T-cell (primary cell): ENCODE measurements around the gene HLA-DRA. TPM values are rescaled to one million over a fixed set of nuclear protein-coding genes. Genes with fewer than 3 reads are reported as not detected.

Experiments used
- ATAC-seq, 4 experiments: fragments of 200-7000 bp in 3 of 4; fragments of 150-1000 bp in 1 of 4; cut with Tn5 transposase; replicated peaks in 1 of 4; 1 replicate in 3 of 4; 2 replicates in 1 of 4; pipeline ENCODE4 v1.10.0; 2021; ENCODE audit warnings: moderate library complexity in 3 of 4, mild to moderate bottlenecking in 2 of 4, moderate number of reproducible peaks in 1 of 4
- CTCF ChIA-PET, 2 donors: fragments of 300-600 bp; sonication (Branson Sonifier 250); formaldehyde crosslinking; loops; one replicate each; lab custom pipeline; 2022; ENCODE audit warnings: antibody characterized with exemption in 2 of 2; lab: Charles Lee
- POLR2A ChIA-PET, 2 donors: fragments of 300-600 bp; sonication (Branson Sonifier 250); formaldehyde crosslinking; loops; one replicate each; lab custom pipeline; 2022; ENCODE audit warnings: antibody characterized with exemption in 2 of 2; lab: Charles Lee
- DNase-seq, 35 experiments: peaks; one replicate each; pipeline versions ENCODE4 v3.0.0 to v3.0.0-alpha.2; 2013 to 2023
- H3K27ac ChIP-seq: one replicate; pipeline ENCODE4 v1.5.1; 2013; ENCODE audit warnings: low read length
- H3K27me3 ChIP-seq, 2 experiments: replicated peaks in 1 of 2; 1 replicate in 1 of 2; 2 replicates in 1 of 2; pipeline versions ENCODE4 v1.6.1 to v1.7.0; 2013; ENCODE audit warnings: low read length in 1 of 2, mixed read lengths in 1 of 2; ENCODE audit not compliant: control insufficient read depth in 2 of 2, insufficient read depth in 2 of 2; ENCODE audit errors: extremely low read depth in 1 of 2
- H3K36me3 ChIP-seq, 2 donors: 1 replicate in 1 of 2; 2 replicates in 1 of 2; pipeline versions ENCODE4 v1.6.1 to v1.7.0; 2013; ENCODE audit warnings: low read length in 1 of 2; ENCODE audit not compliant: control insufficient read depth in 2 of 2, insufficient read depth in 1 of 2; ENCODE audit errors: extremely low read depth in 1 of 2
- H3K4me1 ChIP-seq, 2 experiments: 1 replicate in 1 of 2; 2 replicates in 1 of 2; pipeline versions ENCODE4 v1.6.1 to v1.7.0; 2013; ENCODE audit warnings: low read length in 2 of 2, mixed read lengths in 1 of 2; ENCODE audit not compliant: insufficient read depth in 2 of 2, control insufficient read depth in 1 of 2; ENCODE audit errors: extremely low read depth in 1 of 2
- H3K4me3 ChIP-seq, 2 donors: 1 replicate in 1 of 2; 2 replicates in 1 of 2; pipeline versions ENCODE4 v1.5.1 to v1.7.0; 2013; ENCODE audit warnings: mild to moderate bottlenecking in 2 of 2, low read length in 1 of 2, moderate library complexity in 1 of 2; ENCODE audit not compliant: control insufficient read depth in 1 of 2; ENCODE audit errors: extremely low read depth in 1 of 2
- H3K9me3 ChIP-seq: 2 replicates; pipeline ENCODE4 v1.7.0; 2013
- H3K27ac Mint-ChIP-seq, 2 donors: one replicate each; pipeline ENCODE4 v1.8.0; 2020 to 2021; ENCODE audit warnings: mild to moderate bottlenecking in 2 of 2, mixed read lengths in 2 of 2
- H3K27me3 Mint-ChIP-seq, 2 donors: one replicate each; pipeline ENCODE4 v1.8.0; 2021 to 2022; ENCODE audit warnings: mixed read lengths in 2 of 2
- H3K36me3 Mint-ChIP-seq: one replicate; pipeline ENCODE4 v1.8.0; 2021; ENCODE audit warnings: mixed read lengths
- H3K4me1 Mint-ChIP-seq, 3 donors: one replicate each; pipeline ENCODE4 v1.8.0; 2020 to 2022; ENCODE audit warnings: mixed read lengths in 3 of 3, mild to moderate bottlenecking in 1 of 3
- H3K4me3 Mint-ChIP-seq, 3 donors: one replicate each; pipeline ENCODE4 v1.8.0; 2020 to 2022; ENCODE audit warnings: mild to moderate bottlenecking in 3 of 3, mixed read lengths in 3 of 3, moderate library complexity in 3 of 3
- H3K9me3 Mint-ChIP-seq, 3 donors: one replicate each; pipeline ENCODE4 v1.8.0; 2020 to 2022; ENCODE audit warnings: mixed read lengths in 3 of 3
- total RNA-seq, 35 experiments: library from RNA in 6 of 35; stranded (reverse) in 6 of 35; fragments of 120-200 nt in 1 of 35; gene quantifications; one replicate each; pipeline versions ENCODE4 v1.2.1 to v1.2.4 and lab custom pipeline; 2013 to 2026

HLA-DRA gene
- total RNA-seq, 5 donors from 2014 or later (not counting 1 experiment from before 2014, with no cell fraction given), result 41.1 to 131 (median 47.9) TPM

- no peak for ATAC-seq
- DNase-seq, result no peak
- Histone ChIP-seq H3K27me3 (no peaks in the 10 kb centered on the region), H3K27ac (no peak overlapping the region), H3K4me3 (no peak overlapping the region), H3K36me3 (no peaks in the 10 kb centered on the region), H3K9me3 (no peaks in the 10 kb centered on the region), H3K4me1 (no peaks in the 10 kb centered on the region)
- Mint-ChIP-seq H3K27ac (no peak overlapping the region), H3K4me1 (no peaks in the 10 kb centered on the region), H3K36me3 (no peaks in the 10 kb centered on the region), H3K9me3 (peaks cover 0 to 7% (median 0%) of the 10 kb centered on the region in 3 donors), H3K4me3 (no peak overlapping the region), H3K27me3 (peaks cover 1 to 6% of the 10 kb centered on the region in 2 donors)
- CTCF ChIA-PET, result no interaction called here
- POLR2A ChIA-PET, result no interaction called here
These were observed 52.7 kb downstream of the HLA-DRA start for GRCh38 chr6:32492351-32492750.

Other genes starting within 250 kb of the HLA-DRA start
- 100 to 1,000 TPM; 124 to 171 (median 148) TPM for gene PBX2, start 249.7 kb upstream of the HLA-DRA start, total RNA-seq
- 100 to 1,000 TPM; 267 to 311 (median 274) TPM for gene GPSM3, start 247.2 kb upstream of the HLA-DRA start, total RNA-seq
- gene NOTCH4, start 215.8 kb upstream of the HLA-DRA start, total RNA-seq, result 1 to 10 TPM in 3 of 5 donors, under 1 TPM in 2; 0.70 to 1.7 (median 1.1) TPM
- gene TSBP1, start 68.0 kb upstream of the HLA-DRA start, total RNA-seq, result not detected
- gene BTNL2, start 32.7 kb upstream of the HLA-DRA start, total RNA-seq, result not detected
- 10 to 100 TPM in 1 of 5 donors, 1 to 10 TPM in 3, not detected in 1; 3.2 to 14.0 (median 8.0) TPM for gene HLA-DRB5, start 90.4 kb downstream of the HLA-DRA start, total RNA-seq
- gene HLA-DRB1, start 150.0 kb downstream of the HLA-DRA start, total RNA-seq, result 10 to 100 TPM; 23.4 to 44.1 (median 30.3) TPM
- gene HLA-DQA1, start 197.5 kb downstream of the HLA-DRA start, total RNA-seq, result 10 to 100 TPM in 3 of 5 donors, 1 to 10 TPM in 2; 6.9 to 25.8 (median 10.8) TPM
- 10 to 100 TPM in 4 of 5 donors, 1 to 10 TPM in 1; 4.2 to 28.1 (median 17.0) TPM for gene HLA-DQB1, start 226.8 kb downstream of the HLA-DRA start, total RNA-seq